HG03039 (cell line): ENCODE results near the gene CRX.
"Not testable (repeated sequence)": the region's sequence is repeated elsewhere in the genome, so short reads cannot be mapped to it uniquely, and the experiment has no call there.

Experiments
- ATAC-seq: cut with Tn5 transposase; IDR thresholded peaks from one replicate; pipeline ENCODE4 v1.9.1; 2021; ENCODE audit warnings: mild to moderate bottlenecking, moderate library complexity; ENCODE audit not compliant: unreplicated experiment

Gene CRX

GRCh38 chr19:47803148-47803547 is 18.6 kb upstream of the CRX start:
- ATAC-seq, result not testable (repeated sequence)

- ATAC-seq, result not testable (repeated sequence)
Observed at GRCh38 chr19:47803671-47804070, 18.1 kb upstream of the CRX start.

GRCh38 chr19:47804451-47804850 is 17.3 kb upstream of the CRX start, which contains the start of gene TPRX1:
Gene TPRX1, minus strand, starts transcription at chr19:47804551. Its CDS starts 12 bp downstream, at chr19:47804539.
- not testable (repeated sequence) for ATAC-seq

GRCh38 chr19:47805313-47805712 is 16.4 kb upstream of the CRX start:
- ATAC-seq, result no peak

GRCh38 chr19:47806435-47806834 is 15.3 kb upstream of the CRX start:
- ATAC-seq, result no peak

- ATAC-seq, result no peak
Observed at GRCh38 chr19:47813304-47813994, 8.3 kb upstream of the CRX start.

- ATAC-seq, result no peak
Observed at GRCh38 chr19:47813995-47814328, 7.8 kb upstream of the CRX start.

- ATAC-seq, result not testable (repeated sequence)
Observed at GRCh38 chr19:47816270-47816669, 5.5 kb upstream of the CRX start.

GRCh38 chr19:47818221-47818620 is 3.5 kb upstream of the CRX start:
- ATAC-seq, result not testable (repeated sequence)

GRCh38 chr19:47819858-47820257 is 1.9 kb upstream of the CRX start:
- no peak for ATAC-seq

- ATAC-seq, result no peak
Observed at GRCh38 chr19:47820410-47820809, 1.3 kb upstream of the CRX start.

- ATAC-seq, result no peak
Observed at GRCh38 chr19:47824396-47824795, 2.7 kb downstream of the CRX start.

- no peak for ATAC-seq
Observed at GRCh38 chr19:47826800-47827199, 5.1 kb downstream of the CRX start.

GRCh38 chr19:47832723-47833122 is 11.0 kb downstream of the CRX start:
- no peak for ATAC-seq

GRCh38 chr19:47836038-47836437 is 14.3 kb downstream of the CRX start:
- ATAC-seq, result no peak

- no peak for ATAC-seq
Observed at GRCh38 chr19:47839411-47839810, 17.7 kb downstream of the CRX start.

GRCh38 chr19:47839913-47840312 is 18.2 kb downstream of the CRX start:
- ATAC-seq, result no peak

GRCh38 chr19:47842941-47843340 is 21.2 kb downstream of the CRX start:
- no peak for ATAC-seq

GRCh38 chr19:47848425-47848822 is 26.7 kb downstream of the CRX start:
- ATAC-seq, result no peak

GRCh38 chr19:47848823-47849473 is 27.2 kb downstream of the CRX start:
- ATAC-seq, result no peak

GRCh38 chr19:47853003-47853402 is 31.3 kb downstream of the CRX start:
- ATAC-seq, result no peak

- no peak for ATAC-seq
Observed at GRCh38 chr19:47854459-47854858, 32.7 kb downstream of the CRX start.

GRCh38 chr19:47858231-47858630 is 36.5 kb downstream of the CRX start:
- ATAC-seq, result not testable (repeated sequence)
